Stimulated activated CD8-positive, alpha-beta memory T cell treated with anti-CD3 and anti-CD28 coated beads, Interleukin-12 subunit alpha, Interleukin-12 subunit beta, amount 100 ng/mL, for 4 hours (primary cell): ENCODE data around the gene FAM171A2.

ENCODE experiments used
- DNase-seq: peaks from one replicate; pipeline ENCODE4 v3.0.0-alpha.2; 2020; ENCODE audit warnings: low read depth

Gene FAM171A2

GRCh38 chr17:44321246-44322120 lies 42.2 kb downstream of the FAM171A2 start:
- no peak for DNase-seq

- DNase-seq, result no peak
Measured at GRCh38 chr17:44320066-44320465, 43.6 kb downstream of the FAM171A2 start.

GRCh38 chr17:44318077-44318892 lies 45.4 kb downstream of the FAM171A2 start:
- DNase-seq, result no peak

DNA sequence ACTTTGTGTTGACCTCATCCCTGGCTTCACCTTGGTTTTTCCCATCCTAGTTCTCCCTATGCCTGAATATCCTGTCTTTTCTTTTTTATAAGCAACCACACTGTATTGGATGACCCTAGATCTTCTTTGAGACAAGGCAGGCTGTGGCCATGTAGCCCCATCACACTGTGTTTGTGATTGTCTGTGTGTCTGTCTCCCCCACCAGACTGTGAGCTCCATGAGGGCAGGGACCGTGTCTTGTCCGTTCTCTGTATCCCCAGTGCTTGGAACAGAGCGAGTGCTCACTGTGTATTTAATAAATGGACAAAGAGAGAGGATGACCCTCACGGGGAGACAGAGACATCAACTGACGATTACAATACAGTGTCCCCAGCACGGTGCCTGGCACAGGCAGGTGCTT lies 46.1 kb downstream of the FAM171A2 start:
- no peak for DNase-seq

- DNase-seq, result no peak
Measured at GRCh38 chr17:44315760-44316731, 47.6 kb downstream of the FAM171A2 start.

- no peak for DNase-seq
Measured at GRCh38 chr17:44314869-44315661, 48.6 kb downstream of the FAM171A2 start.

DNA sequence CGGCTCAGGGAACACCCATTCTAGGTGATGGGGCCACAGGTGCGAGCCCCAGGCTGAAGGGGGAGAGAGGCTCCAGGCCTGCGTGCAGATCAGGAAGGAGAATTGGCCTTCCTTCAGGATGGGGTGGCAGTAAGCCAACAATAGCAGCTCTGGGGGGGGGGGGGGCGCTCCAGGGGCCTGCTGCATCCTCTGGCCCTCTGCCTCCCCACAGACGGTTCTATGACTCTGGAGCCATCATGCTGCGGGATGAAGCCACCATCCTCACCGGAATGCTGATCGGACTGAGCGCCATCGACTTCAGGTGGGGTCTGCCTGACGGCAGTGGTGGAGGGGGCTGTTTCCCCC lies 49.2 kb downstream of the FAM171A2 start:
- no peak for DNase-seq

- DNase-seq, result no peak
Measured at GRCh38 chr17:44314031-44314430, 49.6 kb downstream of the FAM171A2 start.

DNA sequence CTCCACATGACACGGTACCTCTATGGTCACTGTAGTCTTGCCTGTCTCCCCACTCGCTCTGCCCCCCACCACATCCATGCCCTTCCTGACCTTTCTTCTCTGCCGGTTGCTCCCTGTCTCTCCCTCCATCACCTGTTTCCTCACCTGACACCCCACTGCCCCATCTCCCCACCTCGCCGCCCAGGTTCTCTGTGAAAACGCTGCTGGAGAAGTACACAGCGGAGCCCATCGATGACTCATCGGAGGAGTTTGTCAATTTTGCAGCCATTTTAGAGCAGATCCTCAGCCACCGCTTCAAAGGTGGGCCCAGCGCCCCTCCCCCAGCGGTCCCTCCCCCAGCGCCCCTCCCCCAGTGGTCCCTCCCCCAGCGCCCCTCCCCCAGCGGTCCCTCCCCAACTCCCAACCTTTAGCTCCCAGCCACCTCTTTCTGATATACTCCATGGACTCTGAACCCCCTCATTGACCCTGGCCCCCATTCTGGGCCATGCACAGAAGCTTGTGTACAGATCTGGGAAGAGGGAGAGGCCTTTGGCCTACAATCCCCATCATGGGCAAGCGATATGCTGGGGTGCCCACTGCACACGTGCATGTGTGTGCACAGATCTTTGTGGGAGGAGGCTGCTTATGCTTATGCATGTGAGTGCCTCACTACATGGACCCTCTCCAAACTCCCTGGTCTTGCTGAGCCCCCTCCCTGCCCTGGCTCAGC lies 51.1 kb downstream of the FAM171A2 start:
- no peak for DNase-seq

GRCh38 chr17:44311562-44312181 lies 52.0 kb downstream of the FAM171A2 start:
- no peak for DNase-seq

- DNase-seq, result no peak
Measured at GRCh38 chr17:44310609-44311376, 52.9 kb downstream of the FAM171A2 start.

- DNase-seq, result no peak
Measured at GRCh38 chr17:44310188-44310587, 53.5 kb downstream of the FAM171A2 start.

- DNase-seq, result no peak
Measured at GRCh38 chr17:44309472-44309871, 54.2 kb downstream of the FAM171A2 start.

GRCh38 chr17:44308865-44309264 lies 54.8 kb downstream of the FAM171A2 start:
- DNase-seq, result no peak

DNA sequence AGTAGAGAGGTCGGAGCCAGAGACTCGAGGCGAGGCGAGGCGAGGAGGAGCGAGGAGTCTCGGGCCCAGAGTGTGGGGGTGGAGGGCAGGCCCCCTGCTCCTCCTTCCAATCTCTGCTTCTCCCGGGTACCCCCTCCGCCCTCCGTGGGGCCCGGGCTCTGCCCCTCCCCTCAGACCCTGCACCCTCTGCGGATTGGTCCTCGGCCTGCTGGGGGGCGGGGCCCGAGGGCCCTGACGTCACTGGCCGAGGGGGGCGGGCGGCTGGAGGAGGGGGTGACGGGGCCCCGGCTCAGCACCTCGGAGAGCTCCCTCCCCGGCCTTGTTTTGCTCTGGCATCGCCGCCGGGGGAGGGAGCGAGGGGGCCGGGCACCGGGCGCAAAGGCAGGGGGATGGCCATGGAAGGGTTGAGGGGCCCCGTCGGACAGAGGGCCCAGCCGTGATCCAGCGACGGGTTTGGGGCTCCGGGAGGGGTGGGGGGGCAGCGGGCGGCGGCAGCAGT lies 55.3 kb downstream of the FAM171A2 start, which contains the start of gene RUNDC3A:
RUNDC3A (plus strand) TSS at position 282 of the 499 bp plus-strand sequence. CDS start 232 bp downstream, outside the sequence.
- DNase-seq, result peak; percentile 68

DNA sequence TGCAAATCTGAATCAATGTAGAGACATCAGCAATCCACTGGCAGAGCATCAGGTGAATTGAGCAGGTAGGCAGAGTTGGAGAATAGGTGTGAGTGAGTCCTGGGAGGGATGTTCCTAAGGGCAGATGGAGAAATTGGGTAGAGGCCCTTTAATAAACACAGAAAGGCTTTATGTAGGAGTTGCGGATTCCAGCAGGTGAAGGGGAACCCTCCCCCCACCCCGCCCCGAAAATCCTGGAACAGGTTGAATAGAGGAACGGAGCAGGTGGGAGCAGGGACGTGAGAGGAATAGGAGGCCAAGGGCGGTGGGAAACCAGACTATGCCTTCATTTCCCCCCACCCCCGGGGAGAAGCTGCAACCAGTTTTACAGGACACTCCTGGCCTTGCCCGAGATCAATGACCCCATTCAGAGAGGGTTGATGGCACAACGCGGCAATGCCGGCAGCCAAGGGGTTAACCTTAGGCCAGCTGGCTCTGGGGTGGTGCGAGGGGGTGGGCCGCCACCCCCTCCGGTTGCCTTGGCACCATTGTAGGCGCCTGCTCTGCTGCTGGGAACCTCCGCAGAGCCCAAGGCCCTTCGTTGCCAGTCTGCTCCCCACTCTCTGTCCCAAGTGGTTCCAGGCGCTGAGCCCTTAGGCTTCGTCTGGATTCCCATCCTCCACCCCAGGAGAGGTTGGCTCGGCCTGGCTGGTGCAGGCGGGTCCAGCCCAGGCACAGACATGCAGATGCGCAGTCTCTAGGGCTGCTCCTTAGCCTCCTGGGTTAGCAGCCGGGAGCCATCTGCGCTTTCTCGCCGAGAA lies 56.1 kb downstream of the FAM171A2 start:
- no peak for DNase-seq

GRCh38 chr17:44304651-44305050 lies 59.0 kb downstream of the FAM171A2 start:
- no peak for DNase-seq
